IPS-18a (cell line): Measurements from ENCODE around the gene CLDND2.

Source experiments
- H3K27ac ChIP-seq: one replicate; pipeline ENCODE4 v1.5.1; 2013; ENCODE audit warnings: low read length
- H3K27me3 ChIP-seq: one replicate; pipeline ENCODE4 v1.6.1; 2013; ENCODE audit warnings: mild to moderate bottlenecking, low read length; ENCODE audit not compliant: control insufficient read depth, insufficient read depth
- H3K36me3 ChIP-seq: one replicate; pipeline ENCODE4 v1.6.1; 2013; ENCODE audit warnings: low read depth, low read length; ENCODE audit not compliant: control insufficient read depth
- H3K4me1 ChIP-seq: one replicate; pipeline ENCODE4 v1.6.1; 2013; ENCODE audit warnings: low read depth, low read length; ENCODE audit not compliant: control insufficient read depth
- H3K4me3 ChIP-seq: one replicate; pipeline ENCODE4 v1.5.1; 2013; ENCODE audit warnings: low read length
- H3K9ac ChIP-seq: one replicate; pipeline ENCODE4 v1.6.1; 2013; ENCODE audit warnings: mild to moderate bottlenecking, low read length, moderate library complexity
- H3K9me3 ChIP-seq: one replicate; pipeline ENCODE4 v1.6.1; 2013; ENCODE audit warnings: low read depth, low read length; ENCODE audit not compliant: control insufficient read depth

The CLDND2 gene

GRCh38 chr19:51365211-51365964 is 3.4 kb downstream of the CLDND2 start:
- H3K9me3 ChIP-seq, result no peaks in the 10 kb centered on the region
- H3K27ac ChIP-seq, result no peak overlapping the region
- H3K9ac ChIP-seq, result peak overlapping the region; percentile 34
- H3K4me3 ChIP-seq, result peak overlapping the region; percentile 82
- H3K36me3 ChIP-seq, result no peaks in the 10 kb centered on the region
- H3K27me3 ChIP-seq, result no peaks in the 10 kb centered on the region
- peaks cover 13% of the 10 kb centered on the region for H3K4me1 ChIP-seq

GRCh38 chr19:51364200-51365106 is 4.3 kb downstream of the CLDND2 start:
- Histone ChIP-seq H3K27ac (no peak overlapping the region), H3K9me3 (no peaks in the 10 kb centered on the region), H3K4me1 (peaks cover 13% of the 10 kb centered on the region), H3K4me3 (no peak overlapping the region), H3K9ac (no peak overlapping the region), H3K27me3 (no peaks in the 10 kb centered on the region), H3K36me3 (no peaks in the 10 kb centered on the region)

GRCh38 chr19:51361239-51361638 is 7.6 kb downstream of the CLDND2 start:
- Histone ChIP-seq H3K36me3 (no peaks in the 10 kb centered on the region), H3K4me3 (no peak overlapping the region), H3K27ac (no peak overlapping the region), H3K27me3 (no peaks in the 10 kb centered on the region), H3K9me3 (no peaks in the 10 kb centered on the region), H3K4me1 (peaks cover 7% of the 10 kb centered on the region), H3K9ac (no peak overlapping the region)

GRCh38 chr19:51359294-51359693 is 9.5 kb downstream of the CLDND2 start:
- no peaks in the 10 kb centered on the region for H3K27me3 ChIP-seq
- no peak overlapping the region for H3K27ac ChIP-seq
- no peak overlapping the region for H3K4me3 ChIP-seq
- no peaks in the 10 kb centered on the region for H3K36me3 ChIP-seq
- H3K9me3 ChIP-seq, result no peaks in the 10 kb centered on the region
- peaks cover 7% of the 10 kb centered on the region for H3K4me1 ChIP-seq
- no peak overlapping the region for H3K9ac ChIP-seq

GRCh38 chr19:51357952-51358351 is 10.9 kb downstream of the CLDND2 start:
- H3K9ac ChIP-seq, result no peak overlapping the region

GRCh38 chr19:51356159-51356801 is 12.5 kb downstream of the CLDND2 start:
- Histone ChIP-seq H3K4me1 (peaks cover 11% of the 10 kb centered on the region), H3K36me3 (no peaks in the 10 kb centered on the region), H3K9ac (no peak overlapping the region), H3K4me3 (no peak overlapping the region), H3K27me3 (no peaks in the 10 kb centered on the region), H3K27ac (no peak overlapping the region), H3K9me3 (no peaks in the 10 kb centered on the region)

More at GRCh38 chr19:51357952-51358351, 10.9 kb downstream of the CLDND2 start:
- no peaks in the 10 kb centered on the region for H3K36me3 ChIP-seq
- H3K27me3 ChIP-seq, result no peaks in the 10 kb centered on the region
- H3K27ac ChIP-seq, result no peak overlapping the region
- peaks cover 11% of the 10 kb centered on the region for H3K4me1 ChIP-seq
- no peaks in the 10 kb centered on the region for H3K9me3 ChIP-seq
- H3K4me3 ChIP-seq, result no peak overlapping the region

GRCh38 chr19:51354742-51355148 is 14.1 kb downstream of the CLDND2 start:
- H3K9me3 ChIP-seq, result no peaks in the 10 kb centered on the region
- H3K4me3 ChIP-seq, result peak overlapping the region; percentile 14
- peak overlapping the region; percentile 34 for H3K9ac ChIP-seq
- peaks cover 11% of the 10 kb centered on the region for H3K4me1 ChIP-seq
- H3K36me3 ChIP-seq, result no peaks in the 10 kb centered on the region
- H3K27me3 ChIP-seq, result no peaks in the 10 kb centered on the region
- H3K27ac ChIP-seq, result no peak overlapping the region

GRCh38 chr19:51354103-51354741 is 14.6 kb downstream of the CLDND2 start:
- H3K36me3 ChIP-seq, result no peaks in the 10 kb centered on the region
- peak overlapping the region; percentile 14 for H3K4me3 ChIP-seq
- peak overlapping the region; percentile 34 for H3K9ac ChIP-seq
- H3K27me3 ChIP-seq, result no peaks in the 10 kb centered on the region
- H3K27ac ChIP-seq, result no peak overlapping the region
- H3K4me1 ChIP-seq, result peaks cover 11% of the 10 kb centered on the region
- H3K9me3 ChIP-seq, result no peaks in the 10 kb centered on the region

GRCh38 chr19:51352783-51353360 is 15.9 kb downstream of the CLDND2 start:
- H3K4me3 ChIP-seq, result no peak overlapping the region
- no peaks in the 10 kb centered on the region for H3K27me3 ChIP-seq
- no peak overlapping the region for H3K27ac ChIP-seq
- no peaks in the 10 kb centered on the region for H3K36me3 ChIP-seq
- H3K9me3 ChIP-seq, result no peaks in the 10 kb centered on the region
- H3K9ac ChIP-seq, result no peak overlapping the region
- peaks cover 11% of the 10 kb centered on the region for H3K4me1 ChIP-seq

- no peaks in the 10 kb centered on the region for H3K36me3 ChIP-seq
- no peaks in the 10 kb centered on the region for H3K27me3 ChIP-seq
- no peak overlapping the region for H3K9ac ChIP-seq
- H3K27ac ChIP-seq, result no peak overlapping the region
- no peak overlapping the region for H3K4me3 ChIP-seq
- no peaks in the 10 kb centered on the region for H3K9me3 ChIP-seq
- peaks cover 11% of the 10 kb centered on the region for H3K4me1 ChIP-seq
These were observed 17.4 kb downstream of the CLDND2 start for GRCh38 chr19:51351266-51351990.
